ENCODE measurements around the gene ATXN2.

DNA sequence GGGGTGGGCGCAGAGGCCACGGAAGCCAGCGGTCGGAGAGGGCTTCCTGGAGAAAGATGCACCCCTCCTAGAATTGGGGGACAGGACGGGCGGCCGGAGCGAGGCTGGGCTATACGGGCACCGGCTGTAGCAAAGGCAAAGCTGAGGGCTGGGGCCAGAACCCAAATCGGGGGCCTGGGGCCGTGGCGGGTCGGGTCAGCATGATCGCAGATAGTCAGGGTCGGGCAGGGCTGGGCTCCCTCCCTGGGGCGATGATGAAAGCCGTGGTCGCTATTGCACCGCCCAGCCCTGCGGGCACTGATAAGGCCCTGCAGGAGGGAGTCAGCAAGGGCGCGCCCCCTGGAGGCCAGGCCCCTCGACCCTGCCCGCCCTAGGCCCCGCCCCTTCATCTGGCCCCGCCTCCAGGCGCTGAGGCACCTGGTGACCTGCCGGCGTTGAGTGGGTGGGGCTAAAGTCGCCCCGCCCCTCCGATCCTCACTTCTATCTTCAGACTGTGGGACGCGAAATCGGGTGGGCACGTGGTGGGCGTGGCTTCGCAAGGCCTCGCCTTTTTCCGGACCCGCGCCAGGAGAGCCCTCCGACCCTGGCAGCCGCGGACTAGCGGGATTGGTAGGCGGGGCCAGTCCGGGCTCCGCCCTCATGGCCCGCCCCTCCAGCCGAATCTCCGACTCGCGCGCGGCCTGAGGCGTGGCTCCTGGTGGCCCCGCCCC lies 193.8 kb downstream of the ATXN2 start:
- TF ChIP-seq, protein P1, sequence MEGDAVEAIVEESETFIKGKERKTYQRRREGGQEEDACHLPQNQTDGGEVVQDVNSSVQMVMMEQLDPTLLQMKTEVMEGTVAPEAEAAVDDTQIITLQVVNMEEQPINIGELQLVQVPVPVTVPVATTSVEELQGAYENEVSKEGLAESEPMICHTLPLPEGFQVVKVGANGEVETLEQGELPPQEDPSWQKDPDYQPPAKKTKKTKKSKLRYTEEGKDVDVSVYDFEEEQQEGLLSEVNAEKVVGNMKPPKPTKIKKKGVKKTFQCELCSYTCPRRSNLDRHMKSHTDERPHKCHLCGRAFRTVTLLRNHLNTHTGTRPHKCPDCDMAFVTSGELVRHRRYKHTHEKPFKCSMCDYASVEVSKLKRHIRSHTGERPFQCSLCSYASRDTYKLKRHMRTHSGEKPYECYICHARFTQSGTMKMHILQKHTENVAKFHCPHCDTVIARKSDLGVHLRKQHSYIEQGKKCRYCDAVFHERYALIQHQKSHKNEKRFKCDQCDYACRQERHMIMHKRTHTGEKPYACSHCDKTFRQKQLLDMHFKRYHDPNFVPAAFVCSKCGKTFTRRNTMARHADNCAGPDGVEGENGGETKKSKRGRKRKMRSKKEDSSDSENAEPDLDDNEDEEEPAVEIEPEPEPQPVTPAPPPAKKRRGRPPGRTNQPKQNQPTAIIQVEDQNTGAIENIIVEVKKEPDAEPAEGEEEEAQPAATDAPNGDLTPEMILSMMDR (IDR thresholded peaks at IDR 0.05; ENCODE audit: low read length): peak; percentile 21; the same call in 1 of the 2 replicates
- no peak for TF ChIP-seq EZH2phosphoT487 (IDR thresholded peaks at IDR 0.05; ENCODE audit: low read length)
- no peak for TF ChIP-seq EZH2 (optimal IDR thresholded peaks at IDR 0.05; ENCODE audit: low read depth, low read length)

Data from MM.1S (cell line).